NB4 (cell line): ENCODE data around the gene ADAMTSL5.

Source experiments
- CTCF ChIP-seq: IDR thresholded peaks from one replicate; pipeline ENCODE4 v1.5.1; 2012; ENCODE audit warnings: low read depth, low read length
- MYC ChIP-seq: IDR thresholded peaks from 2 replicates; pipeline ENCODE4 v1.6.1; 2011; ENCODE audit warnings: low read depth, low read length
- POLR2A ChIP-seq: IDR thresholded peaks from 2 replicates; pipeline ENCODE4 v1.6.1; 2011; ENCODE audit warnings: mild to moderate bottlenecking; ENCODE audit not compliant: insufficient read length; ENCODE audit errors: extremely low read depth

DNA sequence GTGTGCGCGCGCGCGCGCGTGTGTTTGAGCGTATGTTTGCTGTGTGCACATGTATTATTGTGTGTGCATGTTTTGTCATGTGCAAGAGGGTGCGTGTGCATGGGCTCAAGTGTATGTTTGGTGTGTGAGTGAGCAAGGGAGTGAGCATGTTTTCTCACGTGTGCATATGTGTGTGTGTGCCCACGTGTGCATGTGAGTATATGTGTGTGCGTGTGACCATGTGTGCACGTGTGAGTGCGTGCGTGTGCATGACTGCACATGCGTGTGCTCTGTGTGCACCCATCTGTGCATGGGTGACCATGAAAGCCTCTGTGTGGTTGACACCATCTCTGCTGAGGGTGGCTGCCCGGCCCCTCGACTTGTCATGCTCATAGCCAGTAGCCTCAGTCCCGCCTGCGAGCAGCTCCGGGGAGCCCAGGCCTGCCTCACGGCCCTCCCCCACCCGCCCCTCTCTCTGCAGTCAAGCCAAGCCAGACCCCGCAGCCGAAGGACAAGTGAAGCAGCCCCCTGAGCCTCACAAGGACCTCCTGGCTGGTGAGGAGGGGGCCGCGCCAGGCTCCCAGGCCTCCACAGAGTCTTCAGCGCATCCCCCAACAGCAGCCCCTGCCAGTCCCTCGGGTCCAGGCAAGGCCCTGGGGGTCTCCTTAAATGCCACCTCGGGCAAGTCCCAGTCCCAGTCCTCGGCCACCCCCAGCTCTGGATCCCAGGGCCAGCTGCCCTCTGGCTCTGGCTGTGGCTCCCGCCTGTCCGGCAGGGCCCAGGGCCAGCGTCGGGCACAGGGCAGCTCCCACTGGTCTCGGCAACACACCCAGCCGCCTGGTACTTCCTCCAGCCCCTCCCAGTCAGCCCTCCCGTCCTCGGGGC, 15.9 kb downstream of the ADAMTSL5 start:
- TF ChIP-seq CTCF (no peak), POLR2A (no peak), MYC (no peak)
